Stimulated activated naive CD4-positive, alpha-beta T cell (primary cell): ENCODE results near the gene ABCC10.
"Not testable (repeated sequence)": the region's sequence is repeated elsewhere in the genome, so short reads cannot be mapped to it uniquely, and the experiment has no call there.

ENCODE experiments used
- DNase-seq, 6 experiments: peaks; one replicate each; lab custom pipeline; 2025; lab: John Stamatoyannopoulos, UW

ABCC10 gene

DNA sequence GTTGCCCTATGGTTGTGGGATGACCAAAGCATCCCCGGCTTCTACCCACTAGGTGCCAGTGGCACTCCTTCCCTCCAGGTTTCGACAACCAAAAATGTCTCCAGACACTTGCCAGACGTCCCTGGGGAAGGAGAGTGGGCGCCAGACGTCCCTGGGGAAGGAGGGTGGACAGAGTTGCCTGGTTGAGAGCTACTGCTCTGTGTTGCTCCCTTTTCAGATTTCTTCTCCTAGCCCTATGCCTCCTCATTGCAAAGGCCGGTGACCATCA, 69.7 kb downstream of the ABCC10 start:
- DNase-seq = no peak

DNA sequence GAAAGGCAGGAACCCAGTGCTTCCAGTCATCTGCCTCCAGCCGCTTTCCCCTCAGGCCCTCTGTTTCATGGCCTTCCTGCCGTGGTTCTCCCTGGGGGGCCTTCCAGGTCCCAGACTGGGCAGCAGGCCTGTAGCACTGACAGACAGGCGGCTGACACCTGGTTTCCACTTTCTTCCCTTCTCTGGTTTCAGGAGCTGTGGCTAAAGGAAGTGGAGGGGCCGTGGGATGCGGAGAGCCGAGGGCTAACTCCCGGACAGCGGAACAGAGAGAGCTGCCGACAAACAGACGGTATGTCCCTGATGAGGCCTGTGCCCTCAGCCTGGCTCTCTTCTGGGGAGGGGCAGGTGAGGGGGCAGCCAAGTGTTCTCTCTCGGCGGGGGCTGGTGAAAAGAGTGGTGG, 70.3 kb downstream of the ABCC10 start:
- no peak for DNase-seq

DNA sequence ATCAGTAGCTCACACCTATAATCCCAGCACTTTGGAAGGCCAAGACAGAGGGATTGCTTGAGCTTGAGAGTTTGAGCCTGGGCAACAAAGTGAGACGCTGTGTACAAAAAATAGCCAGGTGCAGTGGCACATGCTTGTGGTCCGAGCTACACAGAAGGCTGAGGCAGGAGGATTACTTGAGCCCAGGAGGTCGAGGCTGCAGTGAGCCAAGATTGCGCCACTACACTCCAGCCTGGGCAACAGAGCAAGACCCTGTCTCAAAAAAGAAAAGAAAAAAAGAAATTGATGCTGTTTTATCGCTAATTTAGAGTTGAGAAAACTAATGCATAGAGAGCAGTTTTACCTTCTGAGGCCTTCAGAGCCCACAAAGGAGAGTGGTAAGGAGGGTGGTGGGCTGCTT, 71.0 kb downstream of the ABCC10 start:
- not testable (repeated sequence) for DNase-seq

DNA sequence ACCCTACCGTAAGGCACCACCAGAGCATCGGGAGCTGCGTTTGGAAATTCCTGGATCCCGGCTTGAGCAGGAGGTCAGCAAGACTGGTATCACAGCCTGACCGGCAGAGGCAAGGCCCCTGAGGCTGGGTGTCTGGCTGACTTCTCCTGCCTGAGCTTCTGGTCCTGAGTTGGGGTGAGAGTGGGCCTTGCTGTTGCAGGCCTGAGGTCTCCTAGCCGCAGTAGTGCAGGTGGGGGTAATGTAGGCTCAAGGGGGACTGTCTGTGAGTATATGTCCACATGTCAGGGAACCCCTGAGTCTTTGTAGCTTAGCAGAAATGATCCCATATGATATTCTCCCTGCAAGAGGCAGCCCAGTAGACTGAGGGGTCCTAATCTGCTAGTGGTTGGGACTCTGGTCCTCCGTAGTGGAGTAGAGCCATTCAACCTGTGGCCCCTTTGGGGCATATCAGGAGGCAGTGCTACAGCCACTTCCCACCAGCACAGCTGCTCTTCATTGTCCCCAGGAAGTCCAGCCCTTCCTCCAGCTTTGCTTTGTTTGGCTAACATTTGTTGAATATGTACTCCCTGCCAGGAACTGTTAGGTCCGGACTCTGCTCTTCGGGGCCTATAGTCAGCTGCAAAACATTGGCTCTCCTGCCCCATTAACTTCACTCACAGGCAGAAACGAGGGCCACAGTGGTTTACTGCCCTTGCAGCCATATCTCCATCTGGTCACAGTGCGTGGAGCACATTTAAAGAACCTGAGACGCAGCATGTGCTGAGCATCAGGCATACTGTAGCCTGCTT, 71.9 kb downstream of the ABCC10 start:
- DNase-seq = no peak
